GM19463 (cell line): ENCODE data around the gene NSUN4.

Experiments
- ATAC-seq: cut with Tn5 transposase; IDR thresholded peaks from one replicate; pipeline ENCODE4 v1.9.1; 2021; ENCODE audit warnings: mild to moderate bottlenecking, moderate library complexity; ENCODE audit not compliant: unreplicated experiment

Gene NSUN4

GRCh38 chr1:46404482-46405196, 64.0 kb downstream of the NSUN4 start:
- ATAC-seq: no peak

GRCh38 chr1:46405197-46405555, 64.6 kb downstream of the NSUN4 start:
- ATAC-seq: no peak

- no peak for ATAC-seq
These were observed 65.1 kb downstream of the NSUN4 start for GRCh38 chr1:46405724-46406123.

GRCh38 chr1:46406881-46407608, 66.4 kb downstream of the NSUN4 start:
- no peak for ATAC-seq

GRCh38 chr1:46407636-46408035, 67.0 kb downstream of the NSUN4 start:
- no peak for ATAC-seq

- ATAC-seq: no peak
These were observed 67.9 kb downstream of the NSUN4 start for GRCh38 chr1:46408356-46409062.

- no peak for ATAC-seq
These were observed 68.4 kb downstream of the NSUN4 start for GRCh38 chr1:46409063-46409372.

- no peak for ATAC-seq
These were observed 69.8 kb downstream of the NSUN4 start for GRCh38 chr1:46410156-46411009.

- ATAC-seq: no peak
These were observed 70.4 kb downstream of the NSUN4 start for GRCh38 chr1:46411010-46411405.
